ENCODE results near the gene CD70. TPM values are rescaled to one million over a fixed set of nuclear protein-coding genes. Genes with fewer than 3 reads are reported as not detected.

CD70 gene
- total RNA-seq, 1 experiment from 2014 or later: 1.2 TPM

DNA sequence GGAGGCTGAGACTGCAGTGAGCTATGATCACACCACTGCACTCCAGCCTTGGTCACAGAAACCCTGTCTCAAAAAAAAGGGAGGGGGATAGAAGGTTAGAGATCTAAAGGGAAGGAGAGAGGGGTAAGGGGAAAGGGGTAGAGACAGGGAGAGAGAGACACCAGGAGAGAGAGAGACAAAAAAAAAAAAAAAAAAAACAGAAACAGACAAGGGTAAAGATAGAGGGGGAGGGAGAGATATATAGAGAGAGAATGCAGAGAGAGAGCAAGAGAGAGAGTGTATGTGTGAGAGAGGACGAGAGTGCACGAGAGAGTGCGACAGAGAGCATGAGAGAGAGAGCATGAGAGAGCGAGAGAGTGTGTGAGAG, 4.2 kb downstream of the CD70 start:
- Mint-ChIP-seq H3K4me1 (peaks cover 35 to 41% of the 10 kb centered on the region in 2 experiments), H3K4me3 (peak overlapping the region; percentile 68 to 81), H3K27me3 (ENCODE audit: low read depth) (peaks cover 82% of the 10 kb centered on the region), H3K9me3 (peaks cover 0 to 2% of the 10 kb centered on the region in 2 experiments; a peak in 2 of 5 replicates), H3K36me3 (ENCODE audit: insufficient read depth in 1 of 3, low read depth in 3 of 3) (no peaks in the 10 kb centered on the region), H3K27ac (0 out of 7 replicates have a peak overlapping the region, but pooled peaks of 1 of the 3 experiments have one; percentile 0)
- no peak overlapping the region; the same call in 1 of the 2 replicates for H3K14ac ChIP-seq (ENCODE audit: insufficient read depth, low read length)
- peak overlapping the region; percentile 7 for H3K56ac ChIP-seq (ENCODE audit: insufficient read length, low read depth, low read length)
- H4K20me1 ChIP-seq (ENCODE audit: control insufficient read depth, insufficient read depth, insufficient read length): peaks cover 2% of the 10 kb centered on the region
- peaks cover 31% of the 10 kb centered on the region for H3K23me2 ChIP-seq (ENCODE audit: insufficient read length, low read depth, low read length, poor library complexity, severe bottlenecking)
- H3K27me3 ChIP-seq (ENCODE audit: insufficient read depth, low read length): peaks cover 35% of the 10 kb centered on the region; the same call in 1 of the 2 replicates
- H3K79me1 ChIP-seq (ENCODE audit: insufficient read depth, low read depth, low read length, poor library complexity, severe bottlenecking): no peaks in the 10 kb centered on the region
- no peak overlapping the region for H2AK5ac ChIP-seq (ENCODE audit: insufficient read length, low read length)
- no peak overlapping the region for H2AFZ ChIP-seq (ENCODE audit: low read length)
- DNase-seq: no peak
- TF ChIP-seq, protein P1, sequence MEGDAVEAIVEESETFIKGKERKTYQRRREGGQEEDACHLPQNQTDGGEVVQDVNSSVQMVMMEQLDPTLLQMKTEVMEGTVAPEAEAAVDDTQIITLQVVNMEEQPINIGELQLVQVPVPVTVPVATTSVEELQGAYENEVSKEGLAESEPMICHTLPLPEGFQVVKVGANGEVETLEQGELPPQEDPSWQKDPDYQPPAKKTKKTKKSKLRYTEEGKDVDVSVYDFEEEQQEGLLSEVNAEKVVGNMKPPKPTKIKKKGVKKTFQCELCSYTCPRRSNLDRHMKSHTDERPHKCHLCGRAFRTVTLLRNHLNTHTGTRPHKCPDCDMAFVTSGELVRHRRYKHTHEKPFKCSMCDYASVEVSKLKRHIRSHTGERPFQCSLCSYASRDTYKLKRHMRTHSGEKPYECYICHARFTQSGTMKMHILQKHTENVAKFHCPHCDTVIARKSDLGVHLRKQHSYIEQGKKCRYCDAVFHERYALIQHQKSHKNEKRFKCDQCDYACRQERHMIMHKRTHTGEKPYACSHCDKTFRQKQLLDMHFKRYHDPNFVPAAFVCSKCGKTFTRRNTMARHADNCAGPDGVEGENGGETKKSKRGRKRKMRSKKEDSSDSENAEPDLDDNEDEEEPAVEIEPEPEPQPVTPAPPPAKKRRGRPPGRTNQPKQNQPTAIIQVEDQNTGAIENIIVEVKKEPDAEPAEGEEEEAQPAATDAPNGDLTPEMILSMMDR (conservative IDR thresholded peaks at IDR 0.05): no peak
- no peak overlapping the region for H4K91ac ChIP-seq (ENCODE audit: insufficient read length, low read depth, low read length)
- H3K79me2 ChIP-seq (ENCODE audit: insufficient read depth, low read length): no peaks in the 10 kb centered on the region
- no peak overlapping the region for H2BK15ac ChIP-seq (ENCODE audit: low read depth, low read length)
- no peaks in the 10 kb centered on the region; the same call in 1 of the 2 replicates for H3K4me1 ChIP-seq (ENCODE audit: insufficient read depth, low read length)
- H3K9ac ChIP-seq (ENCODE audit: extremely low read depth, insufficient read length, low read length): no peak overlapping the region
- H3K18ac ChIP-seq (ENCODE audit: insufficient read length, low read depth, low read length): no peak overlapping the region
- no peak overlapping the region for H3K4ac ChIP-seq (ENCODE audit: low read depth, low read length)
- no peak overlapping the region for H3T11ph ChIP-seq (ENCODE audit: low read length)
- H3K9me3 ChIP-seq (ENCODE audit: control insufficient read depth, low read depth, low read length): no peaks in the 10 kb centered on the region
- no peak overlapping the region for H3K23ac ChIP-seq (ENCODE audit: insufficient read length, low read depth, low read length)
- H2BK20ac ChIP-seq (ENCODE audit: low read depth, low read length, poor library complexity, severe bottlenecking): no peak overlapping the region
- H3K27ac ChIP-seq (ENCODE audit: insufficient read length, low read depth, low read length): no peak overlapping the region
- peak overlapping the region; percentile 70 for H3K4me2 ChIP-seq (ENCODE audit: insufficient read depth, insufficient read length, low read length)
- no peak overlapping the region for H4K5ac ChIP-seq (ENCODE audit: insufficient read length, low read depth, low read length)
- H4K8ac ChIP-seq (replicated peaks; ENCODE audit: insufficient read length, low read depth, low read length): no peak overlapping the region
- H2BK12ac ChIP-seq (ENCODE audit: insufficient read length, low read depth, low read length): no peak overlapping the region
- H2BK5ac ChIP-seq (ENCODE audit: insufficient read length, low read length): no peak overlapping the region
- WGBS (ENCODE audit: extremely low coverage, insufficient read length, low lambda C conversion rate): no CpG with 5 or more reads among the region's 4 CpGs
- no peak overlapping the region for H2BK120ac ChIP-seq (ENCODE audit: low read depth, low read length, poor library complexity, severe bottlenecking)
